Measurements from ENCODE around the gene WDR33. TPM values are rescaled to one million over a fixed set of nuclear protein-coding genes. Genes with fewer than 3 reads are reported as not detected.

WDR33 gene
- total RNA-seq, 2 donors from 2014 or later, result 46.0 to 47.4 TPM

DNA sequence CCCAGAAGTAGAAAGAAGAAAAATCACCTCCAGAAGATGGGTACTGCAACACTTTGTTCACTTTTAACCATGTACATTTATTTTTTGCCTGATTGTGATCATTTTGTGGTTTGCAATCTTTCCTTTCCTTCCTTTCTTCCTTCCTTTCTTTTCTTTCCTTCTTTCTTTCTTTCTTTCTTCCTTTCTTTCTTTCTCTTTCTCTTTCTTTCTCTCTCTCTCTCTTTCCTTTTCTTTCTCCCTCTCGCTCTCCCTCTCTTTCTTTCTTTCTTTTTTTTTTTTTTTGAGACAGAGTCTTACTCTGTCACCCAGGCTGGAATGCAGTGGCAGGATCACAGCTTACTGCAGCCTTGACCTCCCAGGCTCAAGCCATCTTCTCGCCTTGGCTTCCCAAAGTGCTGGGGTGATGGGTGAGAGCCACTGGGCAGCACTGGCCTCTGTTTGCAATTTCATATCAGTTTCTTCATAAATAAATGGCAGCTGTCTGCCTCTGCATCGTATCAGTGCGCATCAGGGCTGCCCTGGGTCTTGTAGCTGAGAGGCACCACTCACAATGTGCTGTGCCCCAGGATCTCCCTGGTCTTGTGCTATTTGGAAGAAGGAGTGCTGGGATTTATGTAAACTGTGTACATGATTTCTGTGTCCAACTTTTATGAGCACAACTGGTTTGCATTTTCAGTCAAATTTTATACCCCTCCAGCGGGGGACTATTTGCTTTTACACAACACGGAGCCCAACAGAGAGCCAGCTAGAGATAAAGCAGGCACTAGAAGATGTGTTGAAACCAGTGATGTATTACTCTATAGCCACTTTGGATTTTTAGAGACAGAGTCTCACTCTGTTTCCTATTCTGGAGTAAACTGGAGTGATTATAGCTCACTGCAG lies 128.8 kb downstream of the WDR33 start:
- ATAC-seq, result no peak
- DNase-seq, result no peak
- intact Hi-C loops (cut with DNase I, micrococcal nuclease), result no loop called here

DNA sequence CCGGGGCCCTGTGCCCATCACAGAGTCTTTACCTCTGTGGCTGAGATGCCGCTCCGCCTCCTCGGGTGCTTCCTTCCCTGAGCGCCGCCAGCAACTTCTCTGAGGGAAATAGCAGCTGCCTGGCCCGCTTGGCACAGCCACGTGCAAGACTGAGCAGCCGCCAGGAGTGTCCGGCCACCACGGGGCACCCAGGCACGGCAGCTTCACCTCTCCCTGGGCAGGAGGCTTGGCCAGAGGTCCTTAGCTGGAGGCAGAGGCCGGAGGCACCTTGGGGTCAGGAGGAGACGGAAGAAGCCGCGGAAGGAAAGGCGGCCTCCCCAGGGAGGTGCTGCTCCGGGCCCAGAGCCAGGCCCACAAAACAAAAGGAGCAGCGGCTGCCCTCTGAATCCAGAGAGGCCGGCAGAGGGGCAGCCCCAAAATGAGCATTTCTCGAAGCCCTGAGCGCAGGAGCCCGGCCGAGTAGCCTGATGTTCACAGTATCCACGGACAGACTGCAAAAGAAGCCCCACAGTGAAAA lies 129.6 kb downstream of the WDR33 start:
- intact Hi-C loops (cut with DNase I, micrococcal nuclease), result no loop called here
- ATAC-seq (peak; percentile 16), DNase-seq (no peak)

DNA sequence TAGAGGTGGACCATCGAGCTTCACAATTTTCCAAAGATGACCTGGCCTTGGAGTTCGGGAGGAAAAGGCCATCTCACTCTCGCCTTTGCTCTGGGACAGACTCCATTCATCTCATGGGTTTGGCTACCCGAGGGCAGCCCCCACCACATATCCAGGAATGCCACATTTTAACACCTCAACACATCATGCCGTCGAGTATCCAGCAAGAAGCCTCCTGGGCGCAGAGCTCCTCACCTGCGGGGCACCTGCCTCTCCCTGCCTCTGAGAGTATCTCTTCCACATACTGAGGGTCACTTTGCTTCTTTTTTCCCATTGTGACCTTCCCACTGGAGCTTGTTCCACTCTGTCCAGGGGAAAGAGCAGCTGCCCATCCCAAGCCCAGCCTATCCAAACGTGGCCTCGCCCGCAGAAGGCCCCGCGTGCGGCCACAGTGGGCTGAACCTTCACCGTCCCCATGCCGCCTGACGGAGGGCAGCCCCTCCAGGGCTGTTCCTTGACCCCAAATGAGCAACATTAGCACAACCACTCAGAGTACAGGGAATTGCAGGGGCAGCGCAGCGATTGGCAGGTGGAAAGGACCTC lies 130.2 kb downstream of the WDR33 start:
- ATAC-seq (no peak), DNase-seq (no peak)
- intact Hi-C loops (cut with DNase I, micrococcal nuclease), result no loop called here

DNA sequence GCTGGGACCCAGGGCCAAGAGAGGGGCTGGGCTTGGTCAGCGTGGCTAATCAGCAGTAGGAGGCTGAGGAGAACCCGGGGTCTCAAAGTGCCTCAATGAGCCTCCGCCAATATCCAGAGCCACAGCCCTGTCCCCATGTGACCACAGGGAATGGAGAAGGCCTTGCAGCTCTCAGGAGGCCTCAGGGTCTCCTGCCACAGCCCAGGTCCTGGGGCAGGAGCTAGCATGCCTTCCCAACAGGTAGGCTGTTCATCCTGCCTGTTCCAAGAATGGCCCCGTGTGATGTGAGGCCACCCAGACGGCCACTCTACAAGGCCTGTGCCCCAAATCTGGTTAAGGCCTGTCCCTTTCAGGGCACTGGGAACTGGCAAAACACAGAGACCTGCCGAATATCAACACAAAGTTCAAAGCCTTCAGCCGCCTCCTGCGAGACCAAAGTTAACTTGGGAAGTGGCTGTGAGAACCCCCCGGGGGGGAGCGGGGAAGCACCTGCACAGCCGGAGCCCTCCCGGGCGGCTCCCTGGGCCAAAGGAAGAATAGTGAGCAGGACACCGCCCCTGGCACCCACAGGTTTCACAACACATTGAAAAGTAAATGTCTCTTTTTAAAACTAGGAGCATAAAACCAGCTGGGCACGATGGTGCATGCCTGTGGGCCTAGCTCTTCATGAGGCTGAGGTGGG lies 131.2 kb downstream of the WDR33 start:
- intact Hi-C loops (cut with DNase I, micrococcal nuclease), result no loop called here
- ATAC-seq, result no peak

DNA sequence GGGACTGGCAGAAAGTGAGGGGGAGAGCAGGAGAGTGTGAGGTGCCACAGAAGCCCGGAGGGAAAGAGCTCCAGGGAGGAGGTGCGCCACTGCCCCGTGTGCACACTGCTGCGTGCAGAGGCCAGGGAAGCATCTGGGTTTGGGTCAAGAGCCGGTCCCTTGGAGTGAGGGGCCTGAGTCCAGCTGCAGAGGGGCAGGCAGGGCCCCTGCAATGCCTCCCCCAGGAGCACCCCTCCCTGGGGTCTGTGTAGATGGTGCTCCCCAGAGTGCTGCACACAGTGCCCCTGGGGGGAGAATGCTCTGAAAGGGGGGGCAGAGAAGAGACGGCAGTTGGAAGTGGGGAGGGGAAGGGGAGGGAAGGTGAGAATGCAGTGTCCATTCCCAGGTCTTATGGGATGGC lies 132.0 kb downstream of the WDR33 start:
- DNase-seq (no peak), ATAC-seq (no peak)
- intact Hi-C loops (cut with DNase I, micrococcal nuclease), result no loop called here

More for the DNA sequence above, 131.2 kb downstream of the WDR33 start:
- DNase-seq, result no peak

DNA sequence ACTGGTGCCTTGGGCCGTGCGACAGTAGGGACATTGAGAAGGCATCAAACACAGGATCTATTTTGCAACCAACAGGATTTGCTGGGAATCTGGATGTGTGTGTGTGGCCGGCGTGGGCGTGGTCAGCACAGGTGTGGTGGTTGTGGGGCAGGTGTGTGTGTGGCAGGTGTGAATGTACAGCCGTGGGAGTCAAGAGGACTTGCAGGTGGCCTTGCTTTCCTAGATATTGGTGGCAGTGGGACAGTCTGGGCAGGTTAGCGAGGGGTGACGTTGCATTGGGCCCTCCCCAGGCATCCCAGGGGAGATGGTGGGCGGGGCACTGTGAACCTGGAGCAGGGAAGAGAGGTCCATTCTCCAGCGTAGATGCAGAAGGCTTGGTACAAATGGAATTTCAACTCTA lies 132.4 kb downstream of the WDR33 start:
- no peak for DNase-seq

DNA sequence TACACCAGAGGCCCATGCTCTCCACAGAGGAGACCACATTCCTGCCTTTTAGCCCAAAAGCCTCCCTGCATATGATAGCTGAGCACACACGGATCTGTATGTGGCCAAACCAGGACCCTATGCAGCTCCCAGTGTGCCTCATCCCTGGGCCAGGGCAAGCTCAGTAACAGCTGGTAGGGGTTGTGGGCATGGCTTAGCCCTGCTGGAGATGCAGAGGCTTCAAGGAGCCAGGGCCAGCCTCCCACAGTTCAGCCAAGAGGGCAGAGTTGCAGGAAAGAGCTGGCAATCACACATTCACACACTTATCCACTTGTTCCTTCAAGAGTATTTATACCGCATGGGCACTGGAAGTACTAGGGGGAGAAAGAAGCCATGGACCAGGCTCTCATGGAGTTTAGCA lies 134.1 kb downstream of the WDR33 start:
- intact Hi-C loops (cut with DNase I, micrococcal nuclease), result no loop called here
- DNase-seq, result no peak
- no peak for ATAC-seq

More for the DNA sequence above, 132.4 kb downstream of the WDR33 start:
- no peak for ATAC-seq
- intact Hi-C loops (cut with DNase I, micrococcal nuclease), result no loop called here

DNA sequence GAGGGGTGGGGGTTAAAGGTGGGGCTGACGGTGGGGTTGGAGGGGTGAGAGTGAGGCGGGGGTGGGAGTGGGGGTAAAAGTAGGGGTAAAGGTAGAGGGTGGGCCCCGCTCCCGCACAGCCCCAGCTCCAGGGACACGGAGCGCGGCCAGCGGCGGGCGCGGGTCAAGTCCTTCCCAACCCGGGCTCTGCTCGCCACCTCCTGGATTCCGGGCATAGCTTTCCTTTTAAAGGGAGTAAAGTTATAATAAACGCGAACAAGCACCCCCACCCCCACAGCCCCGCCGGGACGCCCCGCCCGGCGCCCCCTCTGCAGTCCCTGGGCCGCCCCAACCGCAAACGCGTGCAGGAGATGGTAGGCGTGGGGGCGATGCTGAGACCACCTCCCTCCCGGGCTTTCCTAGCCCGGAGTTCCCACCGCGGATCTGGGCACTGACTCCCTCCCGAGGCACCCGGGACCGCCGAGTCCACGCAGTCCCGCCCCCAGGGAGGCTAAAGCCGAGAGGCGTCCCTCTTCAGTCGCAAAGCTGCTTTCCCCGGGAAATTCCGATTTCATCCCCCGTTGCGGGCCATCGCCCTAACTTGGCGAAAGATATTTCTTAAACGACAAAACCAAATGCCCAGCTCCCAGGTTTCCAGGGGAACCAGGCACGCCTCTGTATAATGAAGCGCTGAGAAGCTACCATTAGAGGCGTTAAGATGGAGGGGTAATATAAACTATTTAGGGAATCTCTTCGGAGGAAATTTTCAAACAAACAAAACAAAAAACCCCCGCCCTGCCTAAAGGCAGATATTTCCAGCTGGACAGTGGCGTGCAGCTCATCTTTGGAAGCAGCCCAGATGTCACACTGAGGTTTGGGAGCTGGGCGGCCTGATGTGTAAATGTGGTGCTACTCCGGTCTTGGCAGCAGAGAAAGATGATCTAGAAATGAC lies 135.4 kb downstream of the WDR33 start, which contains the start of gene LIMS2:
Gene LIMS2 (minus strand): TSS at position 200 of the 931 bp plus-strand sequence. CDS start 506 bp downstream, outside the sequence.
- ATAC-seq, result peak; percentile 41
- intact Hi-C loops (cut with DNase I, micrococcal nuclease), result no loop called here
- DNase-seq, result peak in 1 of 2 donors; percentile 26

DNA sequence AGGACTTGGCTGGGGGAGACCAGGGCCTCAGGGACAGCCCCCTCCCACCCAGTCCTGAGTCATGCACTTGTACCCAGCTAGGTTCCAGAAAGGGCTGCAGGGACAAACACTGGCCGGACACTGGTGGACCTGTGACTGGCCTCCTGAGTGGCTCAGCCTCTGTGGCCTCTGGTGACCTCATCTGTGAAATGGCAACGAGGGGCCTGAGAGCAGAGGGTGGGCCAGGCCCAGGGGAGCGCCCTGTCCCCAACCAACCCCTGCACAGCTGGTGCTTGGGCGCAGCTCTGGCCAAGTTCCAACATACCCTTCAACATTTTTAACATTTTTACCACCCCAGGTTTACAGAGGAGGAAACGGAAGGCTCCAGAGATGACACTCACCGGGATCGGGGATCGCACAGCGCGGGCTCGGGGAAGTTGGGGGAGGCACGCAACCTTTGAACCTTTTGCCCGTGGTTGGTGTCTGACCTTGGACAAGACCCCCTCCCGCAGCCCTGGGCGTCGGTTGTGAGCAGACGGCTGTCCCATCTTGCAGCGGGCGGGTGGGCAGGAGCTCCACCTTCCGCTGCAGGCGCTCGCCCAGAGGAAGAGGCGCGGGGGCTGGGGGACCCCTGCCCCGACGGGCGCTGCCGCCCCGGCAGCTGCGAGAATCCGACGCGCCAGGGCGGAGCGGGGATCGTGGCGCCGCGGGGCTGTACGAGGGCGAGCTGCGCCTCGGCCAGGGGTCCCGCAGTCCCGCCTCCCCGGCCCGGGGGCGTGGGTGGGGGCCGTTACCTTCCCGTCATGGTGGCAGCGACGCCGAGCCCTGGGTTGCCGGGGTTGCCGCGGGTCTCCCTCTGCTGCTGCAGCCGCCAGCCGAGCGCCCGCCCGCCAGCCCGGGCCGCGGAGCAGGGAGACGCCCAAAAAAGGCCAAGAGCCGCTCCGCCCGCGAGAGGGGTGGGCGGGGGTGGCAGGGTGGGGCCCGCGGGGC lies 136.4 kb downstream of the WDR33 start:
- DNase-seq (peak in 1 of 2 donors; percentile 34), ATAC-seq (peak; percentile 59)
- intact Hi-C loops (cut with DNase I, micrococcal nuclease), result no loop called here

DNA sequence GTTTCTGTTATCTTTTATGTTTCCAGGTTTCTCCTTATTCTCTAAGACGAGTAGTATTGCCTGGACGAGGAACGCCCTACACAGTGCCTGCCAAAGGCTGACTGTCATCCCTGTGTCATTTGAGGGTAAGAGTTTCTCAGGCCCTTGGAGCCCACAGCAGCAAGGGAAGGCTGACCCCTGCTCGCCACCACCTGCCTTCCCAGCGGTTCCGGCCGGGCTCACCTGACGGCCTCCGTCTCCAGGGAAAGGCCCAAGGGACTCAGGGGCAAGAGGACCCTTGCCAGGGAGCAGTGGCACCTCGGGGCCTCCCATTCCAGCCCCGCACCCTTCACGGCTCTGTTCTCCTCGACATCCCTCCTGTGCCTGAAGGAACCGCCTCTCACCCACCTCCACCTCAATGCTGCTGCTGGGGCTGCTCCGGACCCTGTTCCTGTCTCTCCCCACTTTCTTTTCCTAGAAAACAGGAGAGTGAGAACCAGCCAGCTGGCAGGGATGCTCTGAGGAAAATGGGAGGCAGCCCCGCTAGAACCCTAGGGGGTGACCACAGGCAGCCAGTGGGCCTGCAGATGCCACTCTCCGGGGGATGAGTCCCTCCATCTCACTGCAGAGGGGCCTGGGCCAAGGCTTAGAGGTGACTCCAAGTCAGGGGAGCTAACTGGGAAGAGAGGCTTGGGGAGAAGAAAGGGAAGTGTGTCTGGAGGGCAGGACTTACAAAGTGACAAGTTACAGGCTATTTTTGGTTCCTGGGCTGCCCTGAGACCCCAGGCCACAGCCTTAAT lies 137.5 kb downstream of the WDR33 start:
- ATAC-seq (no peak), DNase-seq (no peak)
- intact Hi-C loops (cut with DNase I, micrococcal nuclease), result no loop called here

DNA sequence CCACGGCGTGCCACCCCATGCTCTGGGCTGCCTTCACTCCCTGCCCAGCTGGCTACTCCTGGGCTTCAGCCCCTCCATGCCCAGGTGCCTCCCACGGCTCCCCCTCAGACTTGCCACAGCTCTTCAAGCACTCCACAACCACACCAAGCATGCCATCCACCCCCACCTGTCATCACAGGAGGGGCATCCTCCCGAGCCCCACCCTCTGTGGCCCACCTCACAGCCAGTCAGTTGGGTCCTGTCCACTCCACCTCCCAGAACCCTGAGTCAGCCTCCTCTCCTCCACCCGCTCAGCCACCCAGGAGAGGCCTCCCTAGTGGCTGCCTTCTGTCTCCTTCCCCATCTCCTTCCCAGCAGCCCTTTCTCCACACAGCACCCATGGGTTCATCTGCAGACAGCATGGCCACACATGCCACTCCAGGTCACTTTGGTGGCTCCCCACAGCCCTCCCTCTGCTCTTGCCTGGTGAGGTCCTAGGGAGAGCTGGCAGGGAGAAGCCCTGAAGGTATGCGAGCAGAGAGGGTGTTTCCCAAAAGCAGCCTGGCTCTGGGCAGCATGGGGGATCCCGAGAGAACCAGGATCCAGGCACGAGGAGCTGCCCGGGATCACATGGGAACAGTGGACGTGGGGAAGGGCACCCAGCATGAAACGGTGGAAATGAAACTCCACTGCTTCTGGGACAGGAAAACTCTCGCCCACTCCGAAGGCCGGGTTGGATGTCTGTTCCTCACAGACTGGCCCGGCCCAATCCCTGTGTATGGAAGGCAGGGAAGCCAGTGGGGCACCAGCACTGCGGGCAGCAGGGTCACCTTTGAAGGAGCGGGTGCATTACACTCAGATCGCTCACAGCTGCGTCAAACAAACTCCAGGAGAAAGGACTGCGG lies 138.4 kb downstream of the WDR33 start:
- intact Hi-C loops (cut with DNase I, micrococcal nuclease), result no loop called here
- DNase-seq, result no peak
- ATAC-seq, result no peak

DNA sequence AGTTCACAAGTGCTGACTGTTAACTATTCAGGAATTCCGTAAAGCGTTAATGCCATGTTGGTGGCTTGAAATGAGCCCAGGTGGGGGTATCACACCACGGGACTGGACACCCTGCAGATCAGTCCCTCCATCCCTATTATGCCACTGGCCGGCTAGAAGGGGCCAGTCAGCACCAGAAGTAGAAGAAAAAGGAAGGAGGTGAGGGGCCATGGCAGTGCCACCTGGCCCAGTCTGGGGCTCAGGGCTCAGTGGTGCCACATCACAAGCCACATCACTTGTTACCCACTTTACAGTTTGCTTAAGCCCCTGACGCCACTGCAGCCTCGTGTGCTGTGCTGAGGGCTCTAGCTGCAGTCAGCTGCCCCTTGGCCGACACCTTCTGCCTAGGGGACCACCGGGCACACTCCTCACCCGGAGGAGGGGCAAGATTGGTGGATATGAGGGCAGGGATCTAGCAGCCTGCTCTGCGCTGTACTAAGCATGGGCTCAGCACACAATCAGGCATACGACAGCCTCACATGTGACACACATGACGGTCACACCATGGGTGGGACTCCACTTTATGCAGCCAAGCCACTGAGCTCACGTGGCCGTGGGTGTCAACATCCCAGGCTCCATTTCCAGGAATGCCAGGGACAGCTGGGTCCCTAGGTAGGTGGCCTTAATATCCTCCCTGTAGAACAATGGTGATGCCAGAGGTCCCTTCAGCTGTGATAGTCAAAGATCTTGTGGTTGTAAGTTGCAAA lies 139.2 kb downstream of the WDR33 start:
- no peak for ATAC-seq
- intact Hi-C loops (cut with DNase I, micrococcal nuclease), result no loop called here
- no peak for DNase-seq

DNA sequence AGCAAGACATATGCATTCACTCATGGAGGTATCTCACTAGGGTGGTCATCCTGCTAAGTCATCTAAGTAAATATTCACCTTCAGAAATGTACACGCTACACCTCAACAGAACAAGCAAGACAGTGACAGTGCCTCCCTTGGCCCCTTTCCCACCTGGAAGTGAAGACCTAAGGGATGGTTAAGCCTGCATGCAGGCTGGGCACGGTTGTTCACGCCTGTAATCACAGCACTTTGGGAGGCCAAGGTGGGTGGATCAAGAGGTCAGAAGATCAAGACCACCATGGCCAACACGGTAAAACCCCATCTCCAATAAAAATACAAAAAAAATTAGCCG lies 140.0 kb downstream of the WDR33 start:
- ATAC-seq, result no peak
- no peak for DNase-seq
- intact Hi-C loops (cut with DNase I, micrococcal nuclease), result no loop called here

DNA sequence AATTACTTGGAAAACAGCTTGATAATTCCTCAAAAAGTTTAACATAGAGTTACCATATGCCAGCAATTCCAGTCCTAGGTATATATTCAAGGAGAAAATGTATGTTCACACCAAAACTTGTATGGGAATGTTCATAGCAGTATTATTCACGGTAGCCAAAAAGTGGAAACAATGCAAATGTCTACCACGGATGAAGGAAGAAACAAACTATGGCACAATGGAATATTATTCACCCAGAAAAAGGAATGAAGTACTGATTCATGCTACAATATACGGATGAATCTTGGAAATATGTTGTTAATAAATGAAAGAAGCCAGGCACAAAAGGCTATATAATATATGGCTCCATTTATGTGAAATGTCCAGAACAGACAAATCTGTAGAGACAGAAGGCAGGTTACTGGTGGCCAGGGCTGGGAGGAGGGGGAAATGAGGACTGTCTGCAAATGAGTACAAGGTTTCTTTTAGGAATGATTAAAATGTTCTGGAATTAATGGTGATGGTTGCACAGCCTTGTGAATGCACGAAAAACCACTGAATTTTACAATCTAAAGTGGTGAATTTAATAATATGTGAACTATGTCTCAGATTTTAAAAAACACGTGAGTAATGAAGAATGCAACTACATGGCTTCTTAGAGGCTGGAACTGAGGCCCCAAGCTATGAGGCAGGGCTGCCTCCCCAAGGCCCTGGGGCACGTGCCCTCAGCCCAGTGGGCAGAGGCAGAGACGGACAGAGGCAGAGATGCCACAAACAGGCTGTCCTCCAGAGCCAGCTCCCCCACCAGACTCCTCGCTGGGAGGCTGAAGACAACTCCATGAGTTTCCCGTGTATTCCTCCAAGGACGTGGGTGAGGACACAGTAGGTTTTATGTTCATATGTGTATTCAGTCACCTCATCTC lies 140.7 kb downstream of the WDR33 start:
- no peak for DNase-seq
- no peak for ATAC-seq
- intact Hi-C loops (cut with DNase I, micrococcal nuclease), result no loop called here

Data from left colon (tissue), 2 donors.